Measurements from ENCODE around the gene DDT.
"Not testable (repeated sequence)": the region's sequence is repeated elsewhere in the genome, so short reads cannot be mapped to it uniquely, and the experiment has no call there.

DNA sequence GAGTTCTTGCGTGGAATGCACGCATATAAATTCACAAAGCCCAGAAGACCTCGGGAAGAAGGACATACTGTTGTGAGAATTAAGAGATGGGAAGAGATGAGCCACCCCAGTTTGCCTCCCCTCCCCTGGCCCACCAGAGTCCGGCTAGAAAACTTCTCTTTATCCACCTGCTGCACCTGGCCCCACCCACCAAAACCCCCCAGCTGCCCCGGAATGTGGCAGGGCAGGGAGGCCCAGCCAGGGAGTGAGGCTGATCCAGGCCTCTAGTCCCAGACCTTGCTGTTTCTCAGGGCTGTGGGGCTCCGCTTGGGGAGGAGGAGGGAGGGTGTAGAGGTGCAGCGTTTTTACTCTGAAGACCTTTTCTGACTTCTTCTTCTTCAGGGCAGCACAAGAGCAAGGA, 6.3 kb upstream of the DDT start:
- TF ChIP-seq EZH2 (IDR thresholded peaks at IDR 0.05; ENCODE audit: insufficient read depth, poor library complexity, severe bottlenecking); EZH2phosphoT487 (IDR thresholded peaks at IDR 0.05; ENCODE audit: insufficient read depth, low read depth): not testable (repeated sequence)

All from GM23248 (cell line).